NCI-H345 (cell line): Measurements from ENCODE around the gene TENM4.
"Not testable (repeated sequence)": the region's sequence is repeated elsewhere in the genome, so short reads cannot be mapped to it uniquely, and the experiment has no call there.

ENCODE experiments used
- DNase-seq: peaks from one replicate; lab custom pipeline; 2025; lab: John Stamatoyannopoulos, UW

Gene TENM4

GRCh38 chr11:79244241-79244772 is 196.5 kb downstream of the TENM4 start:
- no peak for DNase-seq

GRCh38 chr11:79243422-79244210 is 197.2 kb downstream of the TENM4 start:
- DNase-seq, result no peak

DNA sequence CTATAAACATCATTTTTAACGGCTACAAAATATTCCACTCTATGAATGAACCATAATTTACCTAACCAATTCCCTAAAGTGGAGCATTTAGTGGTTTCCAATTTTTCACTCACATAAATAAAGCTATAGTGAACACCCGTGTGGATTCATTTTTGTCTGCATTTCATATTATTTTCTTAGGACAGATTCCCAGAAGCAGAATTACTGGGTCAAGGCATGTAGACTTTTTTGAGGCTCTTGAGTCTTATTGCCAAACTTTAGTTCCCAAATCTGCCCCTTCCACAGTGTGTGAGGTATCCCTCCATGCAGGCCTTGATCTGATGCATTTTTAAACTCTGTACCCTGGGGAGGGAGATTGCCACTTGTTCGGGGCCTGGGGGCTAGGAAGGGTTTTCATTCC is 198.2 kb downstream of the TENM4 start:
- no peak for DNase-seq

GRCh38 chr11:79241852-79242241 is 199.0 kb downstream of the TENM4 start:
- DNase-seq, result no peak

DNA sequence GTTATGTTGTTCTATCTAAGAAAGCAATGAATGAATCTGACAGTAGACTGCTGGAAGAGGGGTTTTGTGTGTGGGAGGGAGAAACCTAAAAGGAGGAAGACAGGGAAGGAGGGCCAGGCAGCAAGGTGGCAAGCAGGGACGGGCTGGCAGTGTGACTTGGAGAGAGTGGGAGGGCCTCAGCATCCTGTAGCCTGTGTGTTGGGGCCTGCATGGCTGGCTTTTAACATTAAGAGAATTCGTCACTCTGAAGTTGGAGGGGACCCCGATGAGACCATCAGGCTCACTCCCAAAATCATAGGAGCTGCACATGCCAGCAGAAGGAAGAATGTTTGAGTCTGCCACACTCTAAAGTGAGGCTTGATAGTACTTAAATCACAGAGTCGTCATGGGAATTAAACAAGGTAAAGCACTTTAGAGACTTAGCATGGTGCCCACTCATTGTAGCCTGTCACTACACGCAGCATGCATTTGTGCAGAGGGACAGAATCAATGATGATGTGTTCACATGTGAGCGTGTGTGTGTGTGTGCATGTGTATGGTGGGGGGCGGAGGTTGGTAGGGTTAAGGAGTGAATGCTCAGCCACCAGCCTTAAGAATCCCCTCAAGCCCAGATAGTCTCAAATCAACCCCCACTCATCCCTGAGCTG is 199.5 kb downstream of the TENM4 start:
- no peak for DNase-seq

GRCh38 chr11:79237703-79238102 is 203.1 kb downstream of the TENM4 start:
- DNase-seq, result no peak

GRCh38 chr11:79237091-79237490 is 203.7 kb downstream of the TENM4 start:
- no peak for DNase-seq

GRCh38 chr11:79236541-79236971 is 204.3 kb downstream of the TENM4 start:
- DNase-seq, result no peak

GRCh38 chr11:79235696-79236095 is 205.1 kb downstream of the TENM4 start:
- no peak for DNase-seq

DNA sequence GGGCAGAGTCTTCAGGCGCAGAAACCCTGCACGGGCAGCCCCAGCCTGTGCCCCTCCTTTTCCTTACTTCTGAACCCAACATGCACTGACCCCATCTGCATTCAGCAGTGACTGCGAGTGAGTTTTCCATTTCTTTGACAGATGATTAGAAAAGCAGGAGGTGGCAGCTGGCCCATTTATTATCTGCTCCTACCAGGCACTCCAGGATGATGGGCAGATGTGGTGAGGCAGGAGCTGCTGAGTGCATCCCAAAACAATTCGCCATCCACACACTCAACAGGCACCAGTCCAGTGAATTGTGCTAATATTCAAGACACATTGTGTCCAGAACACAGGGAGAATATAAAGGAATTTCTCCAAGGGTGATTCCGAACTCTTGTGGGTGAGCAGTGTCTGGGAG is 208.5 kb downstream of the TENM4 start:
- no peak for DNase-seq

- no peak for DNase-seq
Observed at GRCh38 chr11:79229047-79229446, 211.8 kb downstream of the TENM4 start.

GRCh38 chr11:79227767-79228755 is 212.8 kb downstream of the TENM4 start:
- no peak for DNase-seq

- no peak for DNase-seq
Observed at GRCh38 chr11:79227308-79227707, 213.5 kb downstream of the TENM4 start.

DNA sequence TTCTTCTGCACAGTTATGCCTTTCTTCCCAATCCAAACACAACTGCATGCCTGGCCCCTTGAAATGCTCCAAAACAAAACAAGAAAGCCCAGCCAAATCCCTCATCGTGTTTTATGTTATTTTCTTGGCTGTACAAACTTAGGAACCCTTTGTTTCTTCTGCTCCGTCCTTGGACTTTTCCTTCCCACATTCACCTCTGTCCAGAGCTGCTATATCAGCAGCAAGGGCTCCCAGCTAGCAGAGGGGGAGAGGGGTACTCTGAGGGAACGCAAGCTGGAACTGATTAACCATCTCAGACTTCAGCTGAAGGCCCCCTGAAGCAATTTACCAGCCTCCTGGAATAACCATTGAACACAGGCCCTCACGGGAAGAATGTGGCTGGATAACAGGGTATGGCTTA is 214.7 kb downstream of the TENM4 start:
- no peak for DNase-seq

DNA sequence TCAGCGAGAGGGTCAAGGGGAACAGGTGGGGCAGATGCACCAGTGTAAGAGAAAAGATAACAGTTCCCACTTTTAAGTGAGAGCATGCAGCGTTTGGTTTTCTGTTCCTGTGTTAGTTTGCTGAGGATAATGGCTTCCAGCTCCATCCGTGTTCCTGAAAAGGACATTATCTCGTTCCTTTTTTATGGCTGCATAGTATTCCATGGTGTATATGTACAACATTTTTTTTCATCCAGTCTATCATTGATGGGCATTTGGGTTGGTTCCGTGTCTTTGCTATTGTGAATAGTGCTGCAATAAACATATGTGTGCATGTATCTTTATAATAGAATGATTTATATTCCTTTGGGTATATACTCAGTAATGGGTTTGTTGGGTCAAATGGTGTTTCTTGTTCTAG is 218.7 kb downstream of the TENM4 start:
- DNase-seq, result not testable (repeated sequence)

GRCh38 chr11:79221444-79222130 is 219.2 kb downstream of the TENM4 start:
- DNase-seq, result no peak

- DNase-seq, result no peak
Observed at GRCh38 chr11:79220171-79220570, 220.7 kb downstream of the TENM4 start.

- DNase-seq, result no peak
Observed at GRCh38 chr11:79219186-79220045, 221.4 kb downstream of the TENM4 start.

DNA sequence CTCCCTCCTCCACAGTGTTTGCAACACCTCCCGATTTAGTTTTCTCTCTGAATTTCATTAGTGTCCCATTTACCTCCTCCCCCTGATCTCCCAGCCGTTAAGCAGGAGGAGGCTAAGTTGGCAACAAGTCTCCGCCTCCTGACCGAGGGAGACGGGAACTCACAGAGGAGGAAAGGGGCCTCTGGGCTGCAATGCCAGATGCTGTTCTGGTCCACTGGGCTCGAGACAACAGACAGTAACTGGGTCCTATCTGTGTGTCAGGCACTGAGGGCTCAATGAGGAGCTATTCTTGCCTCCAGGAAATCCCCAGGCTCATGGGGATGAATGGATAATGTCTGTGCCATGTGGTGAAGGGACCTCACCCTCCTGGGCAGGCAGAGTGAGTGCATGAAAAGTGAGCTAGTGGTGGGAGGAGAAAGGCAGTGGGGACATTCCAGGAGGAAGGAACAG is 228.1 kb downstream of the TENM4 start:
- DNase-seq, result no peak

GRCh38 chr11:79209540-79210266 is 231.1 kb downstream of the TENM4 start:
- DNase-seq, result peak; percentile 9
